GM12874 (cell line): ENCODE measurements around the gene LRIT1.

ENCODE experiments used
- TF ChIP-seq, protein P1 (sequence below): IDR thresholded peaks from 2 replicates; pipeline ENCODE4 v1.5.1; 2011; ENCODE audit warnings: low read depth, mild to moderate bottlenecking, control low read depth, low read length, moderate library complexity; ENCODE audit not compliant: insufficient read depth

LRIT1 gene

DNA sequence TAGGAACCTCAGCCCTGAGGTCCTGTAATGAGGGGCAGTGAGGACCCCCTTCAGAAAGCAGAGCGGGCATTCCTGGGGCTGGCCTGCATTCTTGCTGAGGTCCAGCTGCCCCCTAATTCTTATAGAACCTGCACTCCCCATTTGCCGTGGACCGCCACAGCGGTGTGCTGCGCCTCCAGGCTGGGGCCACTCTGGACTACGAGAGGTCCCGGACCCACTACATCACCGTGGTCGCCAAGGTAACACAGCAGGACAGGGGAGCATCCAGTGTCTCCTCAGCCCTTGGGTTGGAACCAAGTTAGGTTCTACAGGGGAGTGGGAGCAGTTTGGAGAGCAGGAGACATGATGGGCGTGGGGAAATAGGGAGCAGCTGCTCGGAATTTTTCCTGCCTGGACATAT, 39.7 kb downstream of the LRIT1 start:
- TF ChIP-seq, protein P1, sequence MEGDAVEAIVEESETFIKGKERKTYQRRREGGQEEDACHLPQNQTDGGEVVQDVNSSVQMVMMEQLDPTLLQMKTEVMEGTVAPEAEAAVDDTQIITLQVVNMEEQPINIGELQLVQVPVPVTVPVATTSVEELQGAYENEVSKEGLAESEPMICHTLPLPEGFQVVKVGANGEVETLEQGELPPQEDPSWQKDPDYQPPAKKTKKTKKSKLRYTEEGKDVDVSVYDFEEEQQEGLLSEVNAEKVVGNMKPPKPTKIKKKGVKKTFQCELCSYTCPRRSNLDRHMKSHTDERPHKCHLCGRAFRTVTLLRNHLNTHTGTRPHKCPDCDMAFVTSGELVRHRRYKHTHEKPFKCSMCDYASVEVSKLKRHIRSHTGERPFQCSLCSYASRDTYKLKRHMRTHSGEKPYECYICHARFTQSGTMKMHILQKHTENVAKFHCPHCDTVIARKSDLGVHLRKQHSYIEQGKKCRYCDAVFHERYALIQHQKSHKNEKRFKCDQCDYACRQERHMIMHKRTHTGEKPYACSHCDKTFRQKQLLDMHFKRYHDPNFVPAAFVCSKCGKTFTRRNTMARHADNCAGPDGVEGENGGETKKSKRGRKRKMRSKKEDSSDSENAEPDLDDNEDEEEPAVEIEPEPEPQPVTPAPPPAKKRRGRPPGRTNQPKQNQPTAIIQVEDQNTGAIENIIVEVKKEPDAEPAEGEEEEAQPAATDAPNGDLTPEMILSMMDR = no peak

DNA sequence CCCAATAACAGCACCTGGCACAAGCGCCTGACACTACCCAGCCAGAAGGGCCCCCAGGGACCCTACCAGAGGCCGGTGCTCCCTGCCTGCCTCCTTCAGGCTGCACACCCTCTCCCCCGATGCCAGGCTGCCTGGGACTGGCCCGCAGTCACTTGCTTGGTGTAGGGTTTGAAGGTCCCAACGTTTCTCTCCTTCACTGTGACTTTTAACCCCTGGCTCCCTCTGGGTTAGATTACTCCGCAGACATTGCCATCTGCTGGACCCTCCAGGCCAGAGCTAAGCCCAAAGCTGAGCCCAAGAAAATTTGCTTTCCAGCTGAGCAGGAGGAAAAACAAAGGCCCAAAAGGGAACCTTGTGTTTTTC, 40.1 kb downstream of the LRIT1 start:
- TF ChIP-seq, protein P1 = no peak

DNA sequence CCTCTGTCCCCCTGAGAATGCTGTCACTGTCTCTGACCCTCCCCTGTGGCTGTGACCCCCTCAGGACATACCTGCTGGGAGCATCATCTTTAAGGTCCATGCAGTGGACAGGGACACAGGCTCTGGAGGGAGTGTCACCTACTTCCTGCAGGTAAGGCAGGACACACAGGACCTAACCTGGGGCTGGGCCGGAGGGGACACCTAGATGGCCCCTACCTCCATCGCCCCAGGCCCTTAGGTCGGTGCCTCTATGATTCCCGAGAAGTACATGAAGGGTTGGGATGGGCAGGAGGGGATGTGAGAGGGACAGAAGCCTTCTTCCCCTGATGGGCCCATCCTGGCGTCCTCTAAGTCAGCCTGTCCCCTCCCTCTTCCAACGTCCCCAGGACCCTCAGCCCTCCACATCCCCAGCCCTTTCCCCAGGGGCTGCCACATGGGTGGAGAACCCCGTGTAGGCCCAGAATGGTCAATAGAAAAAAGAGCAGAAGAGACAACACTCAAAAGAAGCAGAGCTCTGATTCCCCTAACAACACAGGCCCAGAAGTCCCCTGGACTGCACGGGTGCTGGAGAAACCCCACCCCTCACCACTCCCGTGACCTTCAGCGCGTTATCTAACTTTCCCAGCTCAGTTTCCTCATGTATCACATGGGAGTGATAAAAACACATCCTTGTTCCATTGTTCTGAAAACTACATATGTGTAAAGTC, 40.7 kb downstream of the LRIT1 start:
- TF ChIP-seq, protein P1 = no peak

DNA sequence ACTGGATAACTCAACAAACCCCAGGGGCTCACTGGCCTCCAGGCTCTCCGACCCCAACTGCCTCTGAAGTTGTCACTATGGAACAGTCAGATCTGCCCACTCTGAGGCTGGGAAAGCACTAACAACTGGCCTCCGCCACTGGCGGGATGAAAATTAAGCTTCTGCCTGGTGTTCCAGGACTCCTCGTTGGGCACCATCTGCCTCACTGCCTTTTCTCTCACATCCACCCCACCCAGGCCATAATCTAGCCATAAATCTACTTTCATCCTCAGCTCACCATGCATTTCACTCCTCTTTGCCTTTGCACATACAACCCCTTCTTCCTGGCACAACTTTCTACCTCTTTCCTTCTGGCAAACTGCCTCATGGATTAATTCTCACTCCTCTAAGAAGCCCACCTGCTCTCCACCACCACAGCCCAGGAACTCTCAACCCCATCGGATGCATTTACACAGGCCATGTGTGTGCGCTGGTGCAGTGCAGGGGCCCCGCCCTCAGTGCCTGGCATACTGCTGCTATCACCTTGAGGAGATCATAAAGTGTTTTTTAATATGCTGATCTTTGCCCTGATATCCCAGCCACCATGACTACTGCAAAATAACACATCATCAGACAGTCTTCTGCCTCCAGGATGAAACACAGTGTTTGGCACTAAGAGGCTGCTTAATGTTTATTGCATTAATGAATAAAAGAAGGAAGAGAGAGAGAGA, 43.0 kb downstream of the LRIT1 start:
- TF ChIP-seq, protein P1 = no peak

DNA sequence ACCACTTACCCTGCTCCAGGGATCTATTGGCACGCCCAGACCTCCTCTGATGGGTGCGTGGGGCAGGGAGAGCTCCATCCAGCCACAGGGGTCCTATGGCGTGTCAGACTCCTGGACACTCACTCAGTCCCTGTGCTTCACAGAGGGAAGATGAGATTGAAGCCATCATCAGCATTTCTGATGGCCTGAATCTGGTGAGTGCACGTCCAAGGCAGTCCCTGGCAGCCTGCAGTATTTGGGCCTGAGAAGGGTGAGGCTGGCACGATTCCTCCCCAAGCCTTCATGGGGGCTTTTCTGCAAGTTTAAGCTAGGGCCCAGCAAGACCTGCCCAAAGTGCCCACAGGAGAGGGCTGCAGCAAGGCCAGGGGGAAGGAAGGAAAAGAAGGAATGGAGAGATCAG, 43.7 kb downstream of the LRIT1 start:
- TF ChIP-seq, protein P1 = no peak

DNA sequence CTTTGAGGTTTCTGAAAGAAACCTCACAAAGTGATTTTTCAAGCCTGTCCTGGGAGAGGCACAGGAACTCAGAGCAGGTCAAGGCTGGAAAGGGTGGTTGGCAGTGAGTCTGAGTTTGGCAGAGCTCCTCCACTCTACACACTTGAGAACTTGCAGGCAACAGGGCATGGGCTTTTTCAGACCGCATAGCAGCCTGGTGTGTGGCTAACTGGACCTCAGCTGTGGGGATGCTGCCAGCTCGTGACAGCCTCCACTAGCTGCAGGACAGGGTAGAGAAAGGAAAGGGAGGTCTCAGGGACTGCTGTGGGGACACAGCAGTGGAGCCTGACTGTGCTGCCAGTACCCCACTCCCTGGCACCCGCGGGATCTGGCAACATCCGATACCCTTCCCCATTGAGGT, 44.4 kb downstream of the LRIT1 start:
- TF ChIP-seq, protein P1 = no peak

DNA sequence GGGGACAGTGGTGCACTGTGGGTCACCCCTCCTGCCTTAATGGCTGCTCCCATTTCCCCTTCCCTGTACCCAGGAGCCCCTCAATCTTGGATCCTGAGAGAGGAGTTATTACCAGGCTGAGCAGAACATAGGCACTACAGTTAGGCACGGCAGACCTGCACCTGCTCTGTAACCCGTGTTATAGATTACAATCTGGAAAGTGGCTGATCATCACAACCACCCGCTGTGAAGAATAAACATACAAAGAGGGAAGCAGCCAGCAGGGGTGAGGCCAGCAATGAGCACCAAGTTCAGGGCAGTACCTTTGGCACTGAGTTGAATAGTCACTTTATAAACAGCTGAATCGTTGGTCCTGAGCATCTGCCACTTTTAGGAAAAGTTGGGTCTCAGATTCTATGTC, 45.3 kb downstream of the LRIT1 start:
- TF ChIP-seq, protein P1 = no peak
